HG02623 (cell line): ENCODE measurements around the gene CXCL13.
A peak's percentile ranks its signal among the peaks of the same experiment; 100 is the strongest.
"Not testable (repeated sequence)": the region's sequence is repeated elsewhere in the genome, so short reads cannot be mapped to it uniquely, and the experiment has no call there.

ENCODE experiments used
- ATAC-seq: cut with Tn5 transposase; IDR thresholded peaks from one replicate; pipeline ENCODE4 v1.9.1; 2021; ENCODE audit warnings: moderate library complexity; ENCODE audit not compliant: unreplicated experiment

The CXCL13 gene

GRCh38 chr4:77605210-77605902 is at the start of gene CXCL13:
Gene CXCL13 (plus strand): TSS chr4:77605820. CDS start chr4:77605866, 46 bp downstream.
- ATAC-seq: no peak

DNA sequence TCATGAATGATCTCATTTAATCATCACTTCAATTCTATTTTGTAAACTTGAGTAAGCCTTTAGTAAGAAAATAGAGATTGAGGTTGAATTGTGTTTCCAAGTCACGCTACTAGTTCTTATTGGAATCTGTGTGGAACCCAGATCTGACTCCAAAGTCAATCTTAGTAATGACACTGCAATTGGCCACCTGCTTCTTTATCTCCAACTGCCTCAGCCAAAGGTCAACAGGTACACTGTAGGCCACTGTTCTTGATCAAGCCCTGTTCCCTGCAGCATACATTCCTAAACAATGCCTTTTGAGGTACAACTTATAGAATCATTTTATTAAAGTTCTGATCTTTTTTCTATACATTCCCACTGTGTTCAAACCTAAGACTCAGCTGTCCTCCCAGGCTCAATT is 45.5 kb upstream of the CXCL13 start:
- no peak for ATAC-seq

GRCh38 chr4:77561720-77562119 is 43.9 kb upstream of the CXCL13 start:
- not testable (repeated sequence) for ATAC-seq

DNA sequence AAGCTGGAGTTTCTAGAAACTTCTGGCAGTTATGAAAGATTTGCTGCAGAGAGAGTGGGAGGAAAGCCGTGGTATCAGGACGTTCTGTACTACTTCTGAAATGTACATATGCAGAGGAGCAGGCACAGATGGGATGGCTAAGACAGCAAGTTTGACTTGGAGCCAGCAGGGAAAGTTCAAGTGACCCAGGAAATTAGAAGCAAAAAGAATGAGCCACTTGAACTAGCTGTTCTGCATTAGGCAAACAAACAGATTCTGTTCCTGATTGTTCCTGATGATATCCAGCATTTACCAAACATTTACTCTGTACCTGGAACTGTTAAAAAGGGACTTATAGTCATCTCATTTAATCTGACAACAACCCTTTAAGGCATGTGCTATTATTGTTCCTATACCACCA is 41.4 kb upstream of the CXCL13 start:
- no peak for ATAC-seq

DNA sequence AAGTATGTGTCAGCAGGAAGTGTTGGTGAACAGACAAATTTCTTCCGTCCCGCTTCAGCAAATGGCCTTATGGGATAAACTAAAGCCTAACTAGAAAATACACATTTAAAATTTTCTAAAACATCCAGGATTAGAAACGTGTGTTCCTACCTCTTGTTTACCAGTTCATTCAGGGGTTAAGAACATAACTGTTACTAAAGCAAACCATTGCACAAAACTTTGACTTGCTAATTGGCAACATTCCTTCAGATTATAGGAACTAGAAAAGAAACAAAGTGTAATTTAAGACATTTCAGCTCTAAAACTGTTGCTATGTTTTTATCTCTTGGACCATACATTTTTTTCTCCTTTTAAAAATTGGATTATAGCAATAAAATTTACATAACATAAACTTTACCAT is 39.5 kb upstream of the CXCL13 start:
- ATAC-seq: no peak

GRCh38 chr4:77567549-77567948 is 38.1 kb upstream of the CXCL13 start:
- ATAC-seq: no peak

DNA sequence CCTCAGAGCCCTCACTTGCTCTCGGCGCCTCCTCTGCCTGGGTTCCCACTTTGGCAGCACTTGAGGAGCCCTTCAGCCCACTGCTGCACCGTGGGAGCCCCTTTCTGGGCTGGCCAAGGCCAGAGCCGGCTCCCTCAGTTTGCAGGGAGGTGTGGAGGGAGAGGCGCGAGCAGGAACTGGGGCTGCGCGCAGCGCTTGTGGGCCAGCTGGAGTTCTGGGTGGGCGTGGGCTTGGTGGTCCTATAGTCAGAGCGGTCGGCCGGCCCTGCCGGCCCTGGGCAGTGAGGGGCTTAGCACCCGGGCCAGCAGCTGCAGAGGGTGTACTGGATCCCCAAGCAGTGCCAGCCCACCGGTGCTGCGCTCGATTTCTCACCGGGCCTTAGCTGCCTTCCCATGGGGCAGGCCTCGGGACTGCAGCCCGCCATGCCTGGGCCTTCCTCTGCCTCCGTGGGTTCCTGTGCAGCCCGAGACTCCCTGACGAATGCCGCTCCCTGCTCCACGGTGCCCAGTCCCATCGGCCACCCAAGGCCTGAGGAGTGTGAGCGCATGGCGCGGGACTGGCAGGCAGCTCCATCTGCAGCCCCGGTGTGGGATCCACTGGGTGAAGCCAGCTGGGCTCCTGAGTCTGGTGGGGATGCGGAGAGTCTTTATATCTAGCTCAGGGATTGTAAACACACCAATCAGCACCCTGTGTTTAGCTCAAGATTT is 35.0 kb upstream of the CXCL13 start:
- ATAC-seq: not testable (repeated sequence)

- ATAC-seq: no peak
These were observed 29.3 kb upstream of the CXCL13 start for GRCh38 chr4:77576351-77576750.

DNA sequence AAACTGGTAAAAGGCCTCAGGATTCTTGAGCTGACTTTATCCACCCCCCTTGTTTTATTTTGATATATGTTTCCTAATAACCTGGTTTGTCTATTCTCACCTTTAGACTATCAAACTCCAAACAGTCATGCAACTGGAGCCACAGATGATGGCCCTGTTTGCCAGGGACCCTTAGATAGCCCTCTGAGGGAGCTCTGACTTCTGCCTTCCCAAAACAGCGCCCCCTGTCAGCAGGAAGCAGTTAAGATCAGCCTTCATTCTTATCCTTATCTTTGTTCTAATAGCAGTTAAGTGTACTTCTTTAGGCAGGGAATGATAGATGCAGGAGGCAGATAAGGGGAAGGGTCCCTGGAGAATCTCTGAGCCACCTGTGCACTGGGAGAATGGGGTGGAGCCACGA is 27.5 kb upstream of the CXCL13 start:
- ATAC-seq: no peak

DNA sequence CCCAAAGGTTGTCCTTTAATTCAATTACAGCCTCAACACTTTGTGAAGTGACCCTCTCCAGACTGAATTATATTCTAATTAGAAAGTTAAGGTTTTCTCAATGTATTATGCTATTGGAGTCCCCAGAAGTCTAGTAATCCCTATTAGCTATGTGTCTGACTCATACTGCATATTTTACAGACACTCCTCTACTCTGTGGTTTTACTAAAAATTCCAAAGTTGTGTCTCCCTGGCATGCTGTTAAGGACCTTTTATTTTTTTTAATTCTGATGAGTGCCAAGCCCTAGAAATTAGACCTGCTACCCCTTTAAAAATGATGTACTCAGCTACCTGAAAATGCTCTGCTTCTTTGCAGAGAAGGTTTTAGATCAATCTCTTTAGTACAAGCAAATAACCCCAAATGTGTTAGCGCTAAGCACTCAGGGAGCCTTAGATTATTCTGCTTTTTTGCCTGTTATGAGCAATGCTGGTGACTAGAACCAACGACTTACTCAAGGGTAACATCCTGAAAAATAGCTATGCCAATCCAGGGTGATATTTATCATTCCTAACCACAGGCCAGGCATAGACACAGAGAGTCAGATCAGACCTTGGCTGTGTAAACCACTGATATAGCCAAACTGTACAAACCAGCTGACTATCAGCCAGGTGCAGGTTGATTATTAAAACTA is 26.1 kb upstream of the CXCL13 start:
- ATAC-seq: no peak

GRCh38 chr4:77581724-77582123 is 23.9 kb upstream of the CXCL13 start:
- peak; percentile 73 for ATAC-seq

- ATAC-seq: no peak
These were observed 23.5 kb upstream of the CXCL13 start for GRCh38 chr4:77582156-77582555.

GRCh38 chr4:77582711-77583110 is 22.9 kb upstream of the CXCL13 start:
- ATAC-seq: no peak

DNA sequence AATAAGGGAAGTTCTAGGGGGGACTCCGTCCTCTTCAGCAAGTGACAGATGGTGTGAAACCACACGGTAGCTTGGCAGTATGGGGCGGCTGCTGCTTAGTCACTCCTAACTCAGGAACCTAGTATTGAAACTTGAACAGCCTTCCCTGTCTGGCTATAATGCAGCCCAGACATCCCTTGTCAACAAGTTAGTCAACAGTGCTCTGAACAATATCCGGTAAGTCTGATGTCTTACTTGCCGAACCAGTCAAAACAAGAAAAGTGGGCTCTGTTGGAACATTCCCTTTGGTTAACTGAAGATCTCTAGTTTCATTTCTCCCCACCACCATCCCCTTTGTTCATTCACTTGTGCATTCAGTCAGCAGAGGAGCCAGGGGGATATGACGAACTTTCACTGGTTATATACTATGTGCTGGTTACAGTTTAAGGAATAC is 18.7 kb upstream of the CXCL13 start:
- peak; percentile 97 for ATAC-seq

GRCh38 chr4:77590482-77590881 is 15.1 kb upstream of the CXCL13 start:
- ATAC-seq: no peak

DNA sequence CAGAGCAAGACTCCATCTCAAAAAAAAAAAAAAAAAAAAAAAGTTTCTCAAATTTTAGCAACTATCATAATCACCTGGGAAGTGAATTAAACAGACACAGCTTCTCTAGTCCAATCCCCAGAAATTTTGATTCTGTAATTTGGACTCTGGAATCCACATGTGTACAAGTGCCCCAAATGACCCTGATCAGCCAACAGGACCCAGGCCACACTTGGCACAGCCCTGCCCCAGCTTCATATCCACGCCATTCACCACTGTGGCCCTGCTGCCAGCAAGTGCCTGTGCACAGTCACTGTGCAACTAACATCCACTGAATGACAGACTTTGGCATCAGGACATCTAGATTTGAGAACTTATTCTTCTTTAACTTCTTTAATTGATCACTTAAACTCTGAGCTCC is 14.1 kb upstream of the CXCL13 start:
- no peak for ATAC-seq

- no peak for ATAC-seq
These were observed 12.5 kb upstream of the CXCL13 start for GRCh38 chr4:77593101-77593500.

DNA sequence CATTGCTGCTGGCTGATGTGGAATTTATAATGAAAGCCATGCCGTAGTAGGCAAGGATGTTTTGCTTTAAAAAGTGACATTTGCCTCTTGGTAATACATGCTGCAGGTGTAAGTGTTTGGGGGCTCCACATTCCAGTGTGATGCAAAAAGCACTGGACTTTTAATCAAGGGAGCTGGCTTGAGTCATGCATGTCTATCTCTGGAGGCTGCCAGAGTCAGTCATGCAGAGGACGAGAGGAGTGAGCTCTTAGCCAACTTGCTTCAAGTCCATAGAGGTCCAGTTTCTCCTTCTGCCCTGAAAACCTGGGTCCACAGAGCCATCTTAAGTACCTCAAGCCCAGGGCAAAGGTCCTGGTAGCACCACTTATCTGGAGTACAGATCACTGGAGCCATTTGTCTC is 11.6 kb upstream of the CXCL13 start:
- no peak for ATAC-seq

DNA sequence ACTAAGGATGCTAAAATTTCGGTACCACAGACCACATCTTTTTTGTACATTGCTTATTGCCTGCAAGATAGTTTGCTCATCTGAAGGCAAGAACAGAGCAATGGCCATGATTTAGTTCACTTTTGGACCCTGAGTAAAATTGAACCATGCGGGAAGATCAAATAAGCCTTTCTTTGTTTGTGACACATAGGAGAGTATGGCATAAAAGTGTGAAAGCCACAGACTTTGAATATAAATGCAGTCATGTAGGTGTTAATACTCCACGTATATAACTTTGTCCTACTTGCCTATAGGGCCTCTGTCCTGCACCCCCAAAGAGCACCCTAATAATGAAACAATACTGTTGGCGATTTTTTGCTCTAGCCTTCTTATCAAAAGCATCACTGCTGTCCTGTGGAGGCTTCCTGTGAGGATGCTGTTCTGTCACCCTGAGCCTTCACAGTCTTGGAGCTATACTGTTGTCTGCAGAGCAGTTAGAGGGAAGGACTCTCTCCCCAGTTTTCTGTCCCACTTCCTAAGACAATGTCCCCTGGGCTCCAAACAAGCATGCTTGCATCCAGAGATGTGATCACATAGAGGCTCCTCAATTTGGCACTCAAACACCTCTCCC is 10.2 kb upstream of the CXCL13 start:
- ATAC-seq: no peak

DNA sequence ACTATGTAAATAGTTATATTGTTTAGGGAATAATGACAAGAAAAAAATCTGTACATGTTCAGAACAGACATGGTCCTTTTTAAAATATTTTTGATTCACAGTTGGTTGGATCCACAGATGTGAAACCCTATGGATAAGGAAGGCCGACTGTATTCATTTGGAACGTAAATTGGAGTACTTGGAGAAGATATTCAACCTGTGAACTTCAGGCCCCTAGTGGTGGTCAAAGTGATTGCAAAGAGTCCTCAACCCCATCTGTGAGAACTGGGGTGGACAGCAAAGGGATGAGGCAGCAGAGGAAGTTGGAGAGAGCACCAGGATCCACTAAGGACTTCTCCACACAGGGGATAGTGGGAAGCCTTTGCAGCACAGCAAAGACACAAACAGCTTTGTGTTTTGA is 6.2 kb upstream of the CXCL13 start:
- ATAC-seq: no peak
